ENCODE results near the gene KCMF1.

KCMF1 gene

DNA sequence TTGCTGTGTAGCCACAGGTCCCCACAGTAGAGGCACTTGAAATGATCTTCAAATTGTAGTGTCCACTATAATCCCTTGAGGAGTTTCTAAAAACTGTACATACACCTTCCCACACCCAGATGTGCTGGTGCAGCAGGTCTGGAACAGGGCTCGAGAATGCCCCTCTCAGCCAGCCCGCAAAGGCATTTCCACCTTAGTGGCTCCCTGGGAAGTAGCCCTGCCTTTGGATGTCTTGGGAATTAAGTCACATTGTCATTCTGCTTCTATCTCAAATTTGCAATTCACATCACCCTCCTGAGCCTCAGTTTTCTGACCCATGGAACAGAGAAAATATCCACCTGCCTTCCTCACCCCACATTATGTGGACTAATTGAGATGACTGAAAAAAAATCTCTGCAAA is 118.0 kb downstream of the KCMF1 start:
- no peak for DNase-seq

DNA sequence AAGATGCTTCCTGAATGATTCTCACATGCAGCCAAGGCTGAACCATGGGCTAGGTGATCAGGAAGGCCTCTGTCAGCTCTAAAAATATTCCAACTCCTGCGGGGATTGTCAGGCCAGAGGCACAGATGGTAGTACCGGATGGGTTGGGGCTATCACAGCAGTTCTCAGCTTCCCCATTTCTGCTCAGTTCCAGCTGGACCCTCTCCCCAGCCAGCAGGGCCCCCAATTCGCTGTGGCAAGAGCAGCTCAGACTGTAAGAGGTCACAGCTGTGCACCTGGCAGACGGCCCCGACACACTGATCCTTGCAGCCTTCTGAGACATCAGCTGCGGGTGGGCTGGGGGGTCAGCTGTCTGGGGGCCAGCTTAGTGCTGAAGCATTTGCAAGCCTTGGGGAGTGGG is 118.6 kb downstream of the KCMF1 start:
- DNase-seq: no peak

DNA sequence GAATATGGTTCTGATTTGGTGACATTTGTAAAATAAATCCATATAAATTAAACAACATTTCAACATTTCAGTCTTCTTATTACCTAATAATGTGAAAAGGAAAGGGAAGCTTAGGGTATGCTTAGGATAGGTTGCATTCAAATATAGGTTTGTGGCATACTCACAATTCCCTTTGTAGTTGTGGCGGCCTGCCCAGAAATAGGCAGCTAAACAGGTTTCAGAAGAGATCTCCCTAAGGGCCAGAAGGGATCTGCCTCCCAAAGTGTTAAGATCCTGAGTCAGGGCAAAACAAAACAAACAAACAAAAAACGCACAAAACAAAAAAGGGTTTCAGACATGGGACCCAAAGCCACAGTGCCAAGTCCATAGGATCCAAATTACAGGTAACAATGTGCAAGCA is 120.9 kb downstream of the KCMF1 start:
- DNase-seq: no peak

DNA sequence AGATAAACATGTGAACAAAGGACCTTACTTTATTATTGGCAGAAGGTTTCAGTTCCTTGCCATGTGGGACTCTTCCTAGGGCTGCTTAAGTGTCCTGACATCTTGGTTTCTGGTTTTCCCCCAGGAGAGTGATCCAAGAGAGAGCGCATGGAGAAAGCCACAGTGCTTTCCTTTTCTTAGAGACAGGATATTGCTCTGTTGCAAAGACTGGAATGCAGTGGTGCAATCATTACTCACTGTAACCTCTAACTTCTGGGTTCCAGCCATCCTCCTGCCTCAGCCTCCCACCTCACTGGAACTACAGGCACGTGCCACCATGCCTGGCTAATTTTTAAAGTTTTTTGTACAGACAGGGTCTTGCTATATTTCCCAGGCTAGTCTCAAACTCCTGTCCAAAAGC is 124.1 kb downstream of the KCMF1 start:
- peak; percentile 34 for DNase-seq

DNA sequence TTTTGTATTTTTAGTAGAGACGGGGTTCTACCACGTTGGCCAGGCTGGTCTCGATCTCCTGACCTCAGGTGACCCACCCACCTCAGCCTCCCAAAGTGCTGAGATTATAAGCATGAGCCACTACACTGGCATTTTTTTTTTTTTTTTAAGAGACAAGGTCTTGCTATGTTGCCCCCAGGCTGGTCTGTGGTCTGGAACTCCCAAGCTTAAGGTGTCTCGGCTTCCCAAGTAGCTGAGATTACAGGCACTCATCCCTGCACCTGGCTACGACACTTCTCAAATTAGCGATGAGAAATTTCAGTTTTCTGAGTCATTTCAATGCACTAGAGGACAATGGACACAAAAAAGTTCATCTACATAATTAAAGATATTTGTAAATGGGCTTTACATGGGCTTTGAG is 125.7 kb downstream of the KCMF1 start:
- DNase-seq: no peak

DNA sequence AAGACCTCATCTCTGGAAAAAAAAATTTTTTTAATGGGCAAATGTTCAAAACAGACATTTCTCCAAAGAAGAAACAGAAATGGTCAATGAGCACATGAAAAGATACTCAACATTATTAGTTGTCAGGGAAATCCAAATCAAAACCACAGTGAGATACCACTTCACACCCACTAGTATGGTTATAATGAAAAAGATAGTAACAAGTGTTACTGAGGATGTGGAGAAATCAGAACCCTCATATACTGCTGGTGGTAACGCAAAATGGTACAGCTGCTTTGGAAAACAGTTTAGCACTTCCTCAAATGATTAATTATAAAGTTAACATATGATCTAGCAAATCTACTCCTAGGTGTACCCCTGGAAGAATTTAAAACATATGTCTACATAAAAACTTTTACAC is 133.3 kb downstream of the KCMF1 start:
- no peak for DNase-seq

DNA sequence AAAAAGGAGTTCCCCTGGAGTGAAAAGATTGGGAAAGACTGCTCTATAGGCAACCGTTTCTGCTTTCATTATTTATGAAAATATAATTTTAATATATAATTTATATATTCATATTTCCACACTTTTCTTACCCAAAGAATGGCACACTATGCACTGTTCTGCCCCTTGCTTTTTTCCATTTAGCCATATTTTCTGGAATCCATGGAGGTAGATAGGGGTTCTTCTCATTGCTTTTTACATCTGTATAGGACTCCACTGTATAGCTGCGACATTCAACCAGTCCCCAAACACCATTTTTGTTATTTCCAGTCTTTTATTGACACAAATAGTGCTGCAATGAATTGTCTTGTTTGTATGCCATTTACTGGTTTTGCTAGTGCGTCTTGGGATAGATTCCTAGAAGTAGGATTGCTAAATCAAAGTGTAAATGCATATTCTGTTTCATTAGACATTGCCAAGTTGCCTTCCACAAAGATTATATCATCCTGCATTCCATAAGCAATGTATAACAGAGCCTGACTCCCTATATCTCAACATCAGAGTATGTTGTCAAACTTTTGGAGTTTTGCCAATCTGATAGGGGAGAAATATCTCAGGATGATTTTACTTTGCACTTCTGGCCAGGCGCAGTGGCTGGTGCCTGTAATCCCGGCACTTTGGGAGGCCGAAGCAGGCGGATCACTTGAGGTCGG is 135.7 kb downstream of the KCMF1 start:
- peak; percentile 45 for DNase-seq

Data from HCEC 1CT (cell line).